Spleen (tissue), 7 donors: ENCODE data around the gene CAMTA1.

Source experiments
- POLR2A ChIP-seq, 3 donors: fragments of 450-650 bp; IDR thresholded peaks; one replicate each; pipeline ENCODE4 v1.5.1; 2017; ENCODE audit warnings: antibody characterized with exemption in 3 of 3, mild to moderate bottlenecking in 1 of 3
- TF ChIP-seq, protein P1 (sequence below), 11 experiments: fragments of 200-600 bp in 7 of 11; fragments of 450-650 bp in 4 of 11; sonication (generic) in 4 of 11; IDR thresholded peaks in 8 of 11; conservative IDR thresholded peaks in 3 of 11; 1 replicate in 7 of 11; 2 replicates in 4 of 11; pipeline versions ENCODE4 v1.4.0 to v1.8.0; 2016 to 2021; ENCODE audit warnings: antibody characterized with exemption in 11 of 11, inconsistent platforms in 4 of 11, mild to moderate bottlenecking in 1 of 11
- donor health status: DM: no; HTN: no; CAD: no; lungs with moderate emphysema.
- donor health status: DM: no; HTN: no; CAD: no.
- donor health status: DM: no; HTN: no; CAD: no.

DNA sequence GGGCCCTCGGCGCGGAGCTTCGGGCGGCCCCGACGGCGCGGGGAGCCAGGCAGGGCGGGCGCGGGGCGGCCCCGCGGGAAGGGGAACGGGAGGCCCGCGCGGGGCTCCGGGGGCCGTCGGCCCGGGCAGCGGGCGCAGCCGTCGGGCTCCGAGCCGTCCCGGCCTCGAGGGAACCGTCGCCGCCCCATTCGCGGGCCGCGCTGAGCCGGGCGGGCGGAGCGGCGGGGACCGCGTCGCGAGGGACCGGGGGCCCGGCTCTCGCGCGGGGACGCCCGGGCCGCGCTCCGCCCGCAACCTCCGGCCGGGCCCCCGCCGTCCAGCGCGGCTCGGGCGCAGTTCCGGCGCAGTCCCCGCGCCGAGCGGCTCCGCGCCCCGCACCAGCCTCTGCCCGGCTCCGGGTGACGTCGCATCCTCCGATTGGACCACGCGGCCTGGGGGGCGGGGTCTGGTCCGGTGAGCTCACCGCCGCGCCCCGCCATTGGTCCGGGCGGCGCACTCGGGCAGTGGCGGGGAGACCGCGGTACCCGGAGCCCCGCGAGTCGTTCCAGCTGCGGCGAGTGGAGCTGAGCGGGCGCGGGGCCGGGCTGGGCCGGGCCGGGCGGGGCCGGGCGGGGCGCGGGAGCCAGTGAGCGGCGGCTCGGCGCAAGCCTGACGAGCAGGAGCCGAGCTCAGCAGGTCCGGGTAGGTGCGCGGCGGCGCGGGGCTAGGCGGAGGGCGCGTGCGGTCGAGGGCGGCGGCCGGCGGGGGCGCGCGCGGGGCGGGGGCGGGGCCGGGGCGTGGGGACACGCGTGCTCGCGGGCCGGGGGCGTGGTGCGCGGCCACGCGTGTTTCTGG, 919.2 kb downstream of the CAMTA1 start:
- TF ChIP-seq, protein P1, sequence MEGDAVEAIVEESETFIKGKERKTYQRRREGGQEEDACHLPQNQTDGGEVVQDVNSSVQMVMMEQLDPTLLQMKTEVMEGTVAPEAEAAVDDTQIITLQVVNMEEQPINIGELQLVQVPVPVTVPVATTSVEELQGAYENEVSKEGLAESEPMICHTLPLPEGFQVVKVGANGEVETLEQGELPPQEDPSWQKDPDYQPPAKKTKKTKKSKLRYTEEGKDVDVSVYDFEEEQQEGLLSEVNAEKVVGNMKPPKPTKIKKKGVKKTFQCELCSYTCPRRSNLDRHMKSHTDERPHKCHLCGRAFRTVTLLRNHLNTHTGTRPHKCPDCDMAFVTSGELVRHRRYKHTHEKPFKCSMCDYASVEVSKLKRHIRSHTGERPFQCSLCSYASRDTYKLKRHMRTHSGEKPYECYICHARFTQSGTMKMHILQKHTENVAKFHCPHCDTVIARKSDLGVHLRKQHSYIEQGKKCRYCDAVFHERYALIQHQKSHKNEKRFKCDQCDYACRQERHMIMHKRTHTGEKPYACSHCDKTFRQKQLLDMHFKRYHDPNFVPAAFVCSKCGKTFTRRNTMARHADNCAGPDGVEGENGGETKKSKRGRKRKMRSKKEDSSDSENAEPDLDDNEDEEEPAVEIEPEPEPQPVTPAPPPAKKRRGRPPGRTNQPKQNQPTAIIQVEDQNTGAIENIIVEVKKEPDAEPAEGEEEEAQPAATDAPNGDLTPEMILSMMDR (IDR thresholded peaks at IDR 0.05 in 8 of 11, conservative IDR thresholded peaks at IDR 0.05 in 3 of 11), result peak in 2 of 11 experiments; percentile 5 to 32
- TF ChIP-seq POLR2A (IDR thresholded peaks at IDR 0.05), result no peak
